CD1c-positive myeloid dendritic cell (primary cell): ENCODE results near the gene PODXL2.
"Not testable (repeated sequence)": the region's sequence is repeated elsewhere in the genome, so short reads cannot be mapped to it uniquely, and the experiment has no call there.

ENCODE experiments used
- DNase-seq: peaks from one replicate; pipeline ENCODE4 v3.0.0-alpha.2; 2016; ENCODE audit errors: extremely low spot score

PODXL2 gene

GRCh38 chr3:127630811-127631714 is 2.1 kb downstream of the PODXL2 start:
- DNase-seq = no peak

DNA sequence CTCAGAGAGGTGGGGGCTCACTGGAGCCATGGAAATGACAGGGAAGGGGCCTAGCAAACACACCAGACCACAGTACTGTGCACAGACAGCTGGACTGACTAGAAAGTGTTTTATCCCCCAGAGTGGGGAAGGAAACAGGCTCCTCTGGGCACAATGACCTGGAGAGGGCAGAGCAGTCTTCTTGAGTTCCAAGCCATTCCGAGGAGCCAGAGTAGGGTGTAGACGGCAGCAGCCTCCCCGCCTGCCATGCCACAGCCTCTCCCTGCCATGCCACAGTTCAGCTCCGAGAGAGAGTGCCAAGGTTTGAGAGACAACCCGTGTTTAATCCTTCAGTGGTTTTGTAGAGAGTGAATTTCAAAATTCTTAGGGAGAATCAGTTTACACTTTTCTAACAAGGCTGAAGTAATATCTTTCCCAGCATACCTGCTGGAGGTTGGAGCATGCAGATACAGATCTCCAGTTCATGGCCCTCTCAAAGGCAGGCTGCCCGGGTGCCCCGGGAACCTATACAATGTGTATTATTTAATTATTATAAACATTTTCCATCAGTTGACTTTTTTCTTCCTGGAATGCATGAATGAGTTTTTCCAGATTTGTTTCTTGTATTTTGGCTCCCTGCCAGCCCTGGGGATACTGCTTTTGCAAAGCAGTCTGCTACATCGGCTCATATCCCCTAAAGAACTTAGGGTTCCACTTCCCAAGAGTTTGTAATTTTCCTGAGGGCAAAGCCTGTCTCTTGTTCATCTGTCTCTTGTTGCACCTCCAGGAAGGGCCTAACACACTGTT is 3.2 kb downstream of the PODXL2 start:
- DNase-seq = no peak

- DNase-seq = no peak
These were observed 5.7 kb downstream of the PODXL2 start for GRCh38 chr3:127634653-127635052.

DNA sequence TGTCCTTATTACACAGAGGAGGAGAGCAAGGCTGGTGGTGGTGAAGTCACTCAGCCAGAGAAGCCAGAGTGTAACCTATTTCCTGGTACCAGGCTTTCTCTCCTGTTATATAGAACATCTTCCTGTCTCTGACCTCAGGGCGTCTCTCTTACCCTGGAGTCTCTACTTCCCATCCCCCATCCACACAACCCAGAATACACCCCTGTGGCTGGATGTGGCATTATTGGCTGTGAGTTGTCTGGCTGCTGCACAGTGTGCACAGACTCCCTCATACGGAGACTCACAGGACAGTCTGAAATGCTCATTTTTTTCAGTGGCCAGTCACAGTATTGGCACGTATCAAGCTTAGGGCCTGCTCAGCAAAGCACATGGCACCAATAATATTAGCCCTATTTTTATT is 8.6 kb downstream of the PODXL2 start:
- no peak for DNase-seq

GRCh38 chr3:127637971-127638370 is 9.0 kb downstream of the PODXL2 start:
- no peak for DNase-seq

- no peak for DNase-seq
These were observed 10.4 kb downstream of the PODXL2 start for GRCh38 chr3:127639173-127640041.

- DNase-seq = no peak
These were observed 11.0 kb downstream of the PODXL2 start for GRCh38 chr3:127640042-127640355.

DNA sequence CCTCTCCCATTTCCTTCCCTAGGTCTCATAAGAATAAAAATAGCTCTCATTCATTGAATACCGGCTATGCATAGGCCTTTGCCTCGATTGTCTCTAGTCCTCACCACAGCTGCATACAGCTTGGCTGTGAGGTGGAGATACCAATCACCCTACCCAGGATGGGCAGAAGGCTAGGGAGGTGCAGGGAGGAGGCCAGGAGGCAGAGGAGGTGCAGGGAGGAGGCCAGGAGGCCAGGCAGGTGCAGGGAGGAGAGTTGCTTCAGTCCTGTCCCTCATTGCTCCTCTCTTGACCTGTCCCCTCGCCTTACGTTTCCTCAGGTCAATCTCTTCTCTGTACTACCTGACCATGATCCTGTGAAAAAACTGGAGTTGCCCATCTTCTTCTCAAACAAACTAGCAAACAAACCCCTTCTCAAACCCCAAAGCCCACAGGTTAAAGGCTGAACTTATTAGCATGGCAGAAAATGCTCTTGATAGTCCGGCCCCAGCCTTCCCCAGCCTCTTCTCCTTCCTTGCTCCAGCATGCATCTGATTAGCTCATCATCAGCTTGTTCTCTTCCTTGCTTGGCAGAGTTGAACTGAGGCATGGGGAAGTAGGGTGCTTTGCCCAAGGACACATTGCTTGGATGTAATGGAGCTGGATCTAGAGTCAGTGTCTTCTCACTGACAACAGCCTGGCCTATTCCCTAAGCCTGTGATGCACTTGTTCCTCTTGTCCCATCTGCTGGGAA is 15.8 kb downstream of the PODXL2 start:
- DNase-seq = no peak

DNA sequence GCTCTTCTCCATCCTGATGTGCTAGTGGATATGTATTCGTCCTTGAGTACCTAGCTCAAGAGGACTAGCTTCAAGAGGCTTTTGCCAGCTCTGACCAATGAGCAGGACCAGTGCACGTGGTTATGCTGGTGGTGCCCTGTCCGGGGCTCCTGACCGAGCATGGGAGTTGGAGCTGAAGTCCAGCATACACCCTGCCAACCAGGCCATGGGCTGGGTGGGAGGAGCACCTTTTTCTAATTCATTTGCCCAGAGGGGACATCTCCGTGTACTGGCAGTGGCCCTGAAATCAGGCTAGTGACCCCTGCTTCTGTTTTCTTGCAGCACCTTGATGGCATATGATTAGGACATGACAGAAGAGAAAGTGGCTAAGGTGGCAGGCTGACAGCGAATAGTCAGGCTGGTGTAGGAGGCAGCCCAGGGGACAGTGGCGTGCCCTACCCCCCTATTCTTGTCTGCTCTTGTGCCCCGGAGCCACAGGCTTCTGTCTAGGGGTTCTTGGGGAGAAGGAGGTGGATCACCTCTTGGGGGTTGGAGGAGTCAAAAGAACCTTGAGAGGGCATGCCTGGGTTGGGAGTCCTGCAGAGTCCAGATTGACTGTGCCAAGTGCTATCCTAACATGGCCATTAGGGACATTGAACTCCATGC is 16.5 kb downstream of the PODXL2 start:
- no peak for DNase-seq

DNA sequence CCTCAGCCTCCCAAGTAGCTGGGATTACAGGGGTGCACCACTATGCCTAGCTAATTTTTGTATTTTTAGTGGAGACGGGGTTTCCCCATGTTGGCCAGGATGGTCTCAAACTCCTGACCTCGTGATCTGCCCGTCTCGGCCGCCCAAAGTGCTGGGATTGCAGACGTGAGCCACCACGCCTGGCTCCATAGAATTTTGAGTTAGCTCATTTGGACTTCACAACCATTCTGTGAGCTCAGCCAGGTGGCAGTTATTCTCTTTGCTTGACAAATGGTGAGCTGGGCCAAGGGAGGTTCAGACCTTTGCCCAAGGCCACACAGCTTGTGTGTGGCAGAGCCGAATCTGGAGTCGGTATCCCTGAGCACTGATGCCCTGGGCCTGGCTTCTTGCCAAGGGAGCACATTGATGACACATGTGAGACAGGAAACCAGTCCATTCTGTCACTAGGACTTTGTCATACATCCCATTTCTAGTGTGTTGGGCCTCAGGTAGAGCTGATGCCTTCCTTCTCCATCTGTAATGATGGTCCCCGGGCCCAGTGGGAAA is 17.6 kb downstream of the PODXL2 start:
- no peak for DNase-seq

GRCh38 chr3:127647166-127647844 is 18.3 kb downstream of the PODXL2 start:
- DNase-seq = no peak

DNA sequence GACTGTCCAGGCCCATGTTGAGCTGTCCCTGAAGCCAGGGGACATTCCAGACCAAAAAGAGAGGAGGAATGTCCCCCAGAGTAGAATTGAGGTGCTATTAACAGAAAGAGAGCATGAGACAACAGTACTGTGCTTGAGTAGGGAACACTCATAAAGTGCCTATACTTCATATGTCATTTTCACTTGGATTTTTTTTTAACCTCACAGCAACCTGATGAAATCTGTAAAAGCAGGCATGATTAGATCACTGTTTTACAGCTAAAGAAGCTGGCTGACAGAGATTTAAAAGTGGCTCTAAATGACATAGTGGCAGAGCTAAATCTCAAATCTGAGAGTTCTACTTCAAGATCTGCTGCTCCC is 18.8 kb downstream of the PODXL2 start:
- DNase-seq = no peak

DNA sequence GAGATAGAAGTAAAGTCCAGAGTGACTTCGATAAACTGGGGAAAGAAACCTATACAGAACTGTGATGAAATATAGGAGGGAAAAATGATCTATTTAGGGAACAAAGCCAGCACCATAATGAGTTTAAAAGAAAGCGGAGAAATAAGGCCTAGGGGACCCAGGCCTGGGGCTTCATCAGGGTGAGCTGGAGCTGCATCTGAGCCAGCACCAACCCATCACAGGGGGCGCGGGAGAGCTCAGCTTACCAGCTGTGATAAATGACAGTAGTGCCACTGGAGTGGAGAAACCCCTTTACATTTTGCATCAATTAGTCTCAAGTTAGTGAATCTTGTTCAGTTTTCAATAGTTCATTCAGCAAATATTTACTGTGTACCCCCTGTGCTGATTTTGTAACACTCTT is 21.3 kb downstream of the PODXL2 start:
- no peak for DNase-seq

DNA sequence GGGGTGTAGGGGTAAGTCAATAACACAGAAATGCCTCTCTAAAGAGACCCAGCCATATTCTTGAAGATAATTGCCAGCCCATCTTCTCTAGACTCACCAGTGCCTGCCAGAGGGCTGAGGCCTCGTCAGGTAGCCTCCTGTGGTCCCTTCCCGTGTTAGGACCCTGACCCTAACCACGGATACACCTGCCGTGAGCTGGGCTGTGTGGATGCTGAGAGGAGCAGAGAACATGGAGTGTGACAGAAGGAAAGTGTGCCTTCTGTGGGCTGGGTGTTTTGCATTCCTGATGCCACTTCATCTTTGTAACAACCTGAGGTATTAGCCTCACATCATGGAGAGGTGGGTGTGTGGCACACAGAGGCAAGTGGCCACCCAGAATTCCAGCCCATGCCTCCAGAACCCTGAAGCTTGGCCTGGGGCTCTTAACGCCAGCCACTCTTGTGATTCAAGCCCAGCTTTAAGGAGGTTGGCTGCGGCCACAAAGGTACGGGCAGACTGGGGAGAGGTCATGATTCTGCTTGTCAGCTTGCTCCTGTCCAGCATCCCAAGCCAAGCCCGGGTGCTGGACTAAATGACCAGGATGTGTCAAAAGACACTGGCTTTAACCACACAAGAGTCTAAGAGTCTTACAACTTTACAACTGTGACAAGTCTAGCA is 22.7 kb downstream of the PODXL2 start:
- DNase-seq = no peak

DNA sequence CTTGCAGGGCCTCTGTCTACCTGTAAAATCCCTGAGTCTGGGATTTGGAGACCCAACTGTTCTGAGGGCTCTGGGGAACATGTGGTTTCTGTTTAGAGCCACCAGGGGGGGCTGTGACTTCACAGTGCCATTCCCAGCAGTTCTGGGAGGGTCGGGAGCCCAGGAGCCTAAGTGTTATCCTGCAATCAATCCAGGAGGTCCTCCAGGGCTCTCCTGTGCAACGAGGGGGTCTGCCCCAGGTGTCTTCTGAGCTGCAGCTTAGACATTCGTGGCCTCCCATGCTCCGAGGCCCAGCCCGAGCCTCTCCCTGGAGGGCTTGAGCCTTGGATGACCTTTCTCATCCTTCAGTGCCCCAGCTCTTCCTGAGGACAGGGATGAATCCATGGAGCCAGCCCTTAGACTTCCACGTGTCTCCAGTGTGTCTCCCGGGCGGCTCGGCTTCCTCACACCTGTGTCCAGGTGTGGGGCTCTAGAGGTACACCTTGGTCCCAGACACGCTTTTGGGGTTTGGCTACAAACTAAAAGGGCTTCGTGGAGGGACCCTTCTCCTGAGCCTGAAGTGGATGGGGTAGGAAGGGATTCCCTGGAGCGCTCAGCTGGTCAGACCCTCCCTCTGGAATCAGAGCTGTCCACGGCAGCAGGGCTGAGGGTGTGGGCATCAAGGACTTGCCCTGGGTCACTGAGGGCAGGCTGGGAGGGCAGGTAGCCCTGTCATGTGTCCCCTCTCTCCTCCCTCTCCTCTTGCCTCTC is 23.4 kb downstream of the PODXL2 start:
- peak; percentile 66 for DNase-seq

GRCh38 chr3:127654374-127654773 is 25.4 kb downstream of the PODXL2 start:
- DNase-seq = no peak

- DNase-seq = not testable (repeated sequence)
These were observed 26.0 kb downstream of the PODXL2 start for GRCh38 chr3:127654993-127655392.

- DNase-seq = no peak
These were observed 26.7 kb downstream of the PODXL2 start for GRCh38 chr3:127655641-127656040.

DNA sequence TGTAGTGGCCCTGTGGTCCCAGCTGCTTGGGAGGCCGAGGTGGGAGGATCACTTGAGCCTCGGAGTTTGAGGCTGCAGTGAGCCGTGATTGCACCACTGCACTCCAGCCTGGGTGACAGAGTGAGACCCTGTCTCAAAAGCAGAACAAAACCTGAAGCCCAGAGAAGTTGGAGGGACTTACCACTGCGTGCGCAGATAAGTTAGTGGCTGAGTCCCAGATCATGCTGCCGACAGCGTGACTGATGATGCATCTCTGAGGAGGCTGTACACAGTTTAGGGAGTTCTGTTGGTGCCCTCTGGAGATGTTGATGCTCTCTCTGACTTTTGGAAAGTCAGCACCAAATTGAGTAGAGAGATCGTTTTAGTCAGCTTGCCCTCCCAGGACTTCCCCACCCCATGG is 27.9 kb downstream of the PODXL2 start:
- no peak for DNase-seq
